Stimulated activated CD8-positive, alpha-beta memory T cell treated with anti-CD3 and anti-CD28 coated beads, Interleukin-7, amount 100 ng/mL, for 4 hours (primary cell): ENCODE results near the gene C1QTNF9B.

Experiments used
- DNase-seq, 2 donors: peaks; one replicate each; pipeline ENCODE4 v3.0.0-alpha.2; 2020; ENCODE audit warnings: low read depth in 2 of 2

The C1QTNF9B gene

GRCh38 chr13:23859455-23859854, 37.8 kb downstream of the C1QTNF9B start:
- no peak for DNase-seq

- DNase-seq, result no peak
Measured at GRCh38 chr13:23858546-23858945, 38.8 kb downstream of the C1QTNF9B start.

GRCh38 chr13:23856008-23856750, 41.1 kb downstream of the C1QTNF9B start:
- DNase-seq, result no peak

DNA sequence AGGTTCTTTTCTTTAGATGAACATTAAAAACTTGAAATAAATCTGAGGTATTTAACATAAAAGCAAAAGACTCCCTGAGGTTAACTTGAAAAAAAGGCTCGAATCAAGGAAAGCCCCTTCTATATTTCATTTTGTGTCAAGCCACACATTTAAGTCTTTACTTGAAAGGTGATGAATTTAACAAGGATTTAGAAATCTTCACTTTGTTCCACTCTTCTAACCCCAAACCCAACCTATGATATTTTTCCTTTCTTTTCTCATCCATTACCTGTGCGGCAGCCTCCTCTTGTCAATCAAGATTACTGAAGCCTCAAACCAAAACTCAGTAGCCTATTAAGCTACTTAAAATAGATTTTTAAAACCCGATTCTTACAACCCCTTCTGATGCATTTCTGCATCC, 41.9 kb downstream of the C1QTNF9B start:
- DNase-seq, result no peak

DNA sequence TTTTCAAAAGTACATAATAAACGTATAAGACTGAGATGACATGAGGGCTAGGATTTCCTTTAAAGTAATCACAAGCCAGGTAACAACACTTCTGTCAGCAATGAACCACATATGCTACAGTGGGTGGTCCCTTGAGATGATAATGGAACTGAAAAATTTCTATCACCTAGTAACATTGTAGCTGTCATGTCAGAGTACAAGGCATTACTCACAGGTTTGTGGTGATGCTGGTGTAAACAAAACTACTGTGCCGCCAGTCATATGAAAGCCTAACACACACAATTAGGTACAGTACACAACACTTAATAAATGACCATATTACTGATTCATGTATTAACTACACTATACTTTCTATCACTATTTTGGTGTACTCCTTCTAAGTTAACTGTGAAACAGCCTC, 45.0 kb downstream of the C1QTNF9B start:
- no peak for DNase-seq

GRCh38 chr13:23851106-23851505, 46.2 kb downstream of the C1QTNF9B start:
- DNase-seq, result no peak

- no peak for DNase-seq
Measured at GRCh38 chr13:23850134-23850533, 47.2 kb downstream of the C1QTNF9B start.

- DNase-seq, result no peak
Measured at GRCh38 chr13:23849670-23850069, 47.6 kb downstream of the C1QTNF9B start.

GRCh38 chr13:23848646-23849141, 48.6 kb downstream of the C1QTNF9B start:
- DNase-seq, result no peak

DNA sequence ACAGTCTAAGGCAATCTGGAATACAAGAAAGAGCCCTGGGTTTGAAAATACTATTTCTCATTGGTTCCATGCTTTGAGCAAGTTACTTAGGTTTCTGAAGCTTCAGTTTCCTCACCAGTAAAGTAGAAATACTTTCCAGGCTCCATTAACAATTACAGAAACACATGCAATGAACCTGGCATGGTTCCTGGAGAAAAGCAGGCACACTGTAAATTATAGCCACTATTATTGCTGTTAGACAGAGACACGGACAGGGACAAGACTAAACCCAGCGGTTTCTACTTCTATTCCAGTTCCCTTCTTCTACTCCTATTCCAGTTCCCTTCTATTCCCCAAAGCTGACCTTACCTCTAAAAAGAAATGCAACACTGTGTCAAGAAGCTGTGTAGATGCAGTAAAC, 49.3 kb downstream of the C1QTNF9B start:
- no peak for DNase-seq

- no peak for DNase-seq
Measured at GRCh38 chr13:23847497-23847896, 49.8 kb downstream of the C1QTNF9B start.

GRCh38 chr13:23845105-23845725, 52.1 kb downstream of the C1QTNF9B start:
- DNase-seq, result no peak

DNA sequence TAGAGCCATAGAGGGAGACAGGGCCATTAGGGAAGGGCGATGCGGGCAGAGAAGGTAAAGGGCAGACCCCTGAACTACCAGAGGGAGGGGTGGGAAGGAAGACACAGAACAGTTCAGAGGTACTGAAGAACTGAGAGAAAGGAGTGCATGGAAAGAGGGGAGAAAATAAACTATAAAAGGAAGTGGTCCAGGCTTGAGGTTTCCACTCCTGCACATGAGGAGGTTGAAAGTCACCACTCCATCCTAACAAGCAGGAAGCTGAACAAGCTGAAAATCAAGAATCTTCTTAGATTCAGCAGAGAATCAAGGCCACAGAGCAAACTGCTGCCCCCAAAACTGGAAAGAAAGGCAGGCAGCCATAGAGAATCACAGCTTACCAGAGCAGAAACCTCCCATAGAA, 53.2 kb downstream of the C1QTNF9B start:
- DNase-seq, result no peak

DNA sequence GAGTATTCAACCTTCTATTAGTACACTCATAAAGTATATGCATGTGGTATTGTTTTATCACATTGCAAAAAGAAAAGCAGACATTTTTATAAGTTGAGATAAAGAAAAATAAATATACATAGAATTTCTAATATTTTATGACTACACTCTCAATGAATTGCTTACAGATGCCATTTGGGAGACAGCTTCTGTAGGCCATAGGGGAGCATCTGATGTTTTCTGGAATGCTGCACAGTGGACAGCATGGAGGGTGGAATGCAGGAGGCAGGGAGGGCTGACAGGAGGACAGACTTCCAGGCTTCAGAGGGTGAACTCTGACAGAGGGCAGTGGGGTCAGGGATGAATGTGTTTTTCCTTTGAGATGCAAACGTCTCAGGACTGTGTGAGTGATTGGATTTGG, 53.9 kb downstream of the C1QTNF9B start:
- DNase-seq, result no peak

GRCh38 chr13:23842406-23842805, 54.9 kb downstream of the C1QTNF9B start:
- DNase-seq, result no peak
